Fibroblast of villous mesenchyme (primary cell): Measurements from ENCODE around the gene RUNX2. TPM values are rescaled to one million over a fixed set of nuclear protein-coding genes. Genes with fewer than 3 reads are reported as not detected.

Experiments
- DNase-seq: peaks from one replicate; pipeline ENCODE4 v3.0.0-alpha.2; 2010; ENCODE audit warnings: low read depth
- H3K4me3 ChIP-seq: 2 replicates; pipeline ENCODE4 v1.5.1; 2011; ENCODE audit warnings: low read depth, mild to moderate bottlenecking, low read length
- CTCF ChIP-seq: IDR thresholded peaks from 2 replicates; pipeline ENCODE4 v1.5.1; 2012; ENCODE audit warnings: low read depth, mild to moderate bottlenecking, low read length; ENCODE audit not compliant: insufficient read depth
- total RNA-seq: library from RNA; depleted of rRNA; stranded (reverse); fragments of >200 nt; gene quantifications from 2 replicates; pipeline ENCODE4 v1.2.3, GENCODE V29; 2012

Gene RUNX2
- total RNA-seq, 1 donor = 8.6 TPM

- DNase-seq = no peak
- H3K4me3 ChIP-seq = no peak overlapping the region
- TF ChIP-seq CTCF = no peak
Measured at GRCh38 chr6:45314146-45314545, 14.0 kb upstream of the RUNX2 start.

DNA sequence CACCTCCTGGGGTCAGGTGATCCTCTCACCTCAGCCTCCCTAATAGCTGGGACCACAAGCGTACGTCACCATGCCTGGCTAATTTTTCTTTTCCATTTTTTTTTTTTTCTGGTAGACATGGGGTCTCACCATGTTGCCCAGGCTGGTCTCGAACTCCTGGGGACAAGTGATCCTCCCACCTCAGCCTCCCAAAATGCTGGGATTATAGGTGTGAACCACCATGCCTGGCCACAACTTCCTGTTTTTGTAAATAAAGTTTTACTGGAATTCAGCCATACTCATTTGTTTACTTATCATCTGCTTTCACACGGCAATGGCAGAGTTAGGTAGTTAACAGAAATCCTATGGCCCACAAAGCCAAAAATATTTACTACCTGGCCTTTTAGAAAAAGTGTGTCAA is 7.8 kb upstream of the RUNX2 start:
- no peak for TF ChIP-seq CTCF
- no peak overlapping the region for H3K4me3 ChIP-seq
- no peak for DNase-seq

DNA sequence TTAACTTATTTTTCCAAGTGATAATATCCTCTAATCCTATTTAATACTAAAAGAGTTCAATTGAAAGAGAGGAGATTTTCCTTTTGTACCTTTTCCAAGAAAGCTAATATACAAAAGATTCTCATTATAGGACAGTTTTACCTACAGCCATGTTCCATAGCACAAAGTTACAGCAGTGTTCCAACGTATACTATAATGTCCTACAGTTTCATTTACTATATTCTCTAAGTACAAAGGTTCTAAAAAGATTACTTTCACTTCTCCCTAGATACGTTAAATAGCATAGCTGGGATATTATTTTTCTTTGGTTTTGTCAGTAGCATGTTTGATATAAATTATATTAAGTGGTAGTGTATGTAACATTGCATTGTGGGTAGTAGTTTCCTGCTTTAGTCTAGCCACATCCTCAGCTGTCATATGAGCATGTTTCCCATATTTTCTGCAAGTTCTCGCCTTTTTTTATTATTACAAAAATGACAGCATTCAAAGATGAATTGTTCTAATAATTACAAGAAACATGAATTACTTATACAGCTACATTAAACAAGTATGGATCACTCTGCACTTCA is 4.4 kb upstream of the RUNX2 start:
- TF ChIP-seq CTCF = no peak
- no peak overlapping the region for H3K4me3 ChIP-seq
- no peak for DNase-seq

GRCh38 chr6:45326698-45327417 is 1.3 kb upstream of the RUNX2 start:
- H3K4me3 ChIP-seq = no peak overlapping the region
- no peak for TF ChIP-seq CTCF
- DNase-seq = no peak

GRCh38 chr6:45328523-45328922 is 393 bp downstream of the RUNX2 start:
- no peak for TF ChIP-seq CTCF
- H3K4me3 ChIP-seq = no peak overlapping the region
- DNase-seq = no peak

- no peak overlapping the region for H3K4me3 ChIP-seq
- DNase-seq = no peak
- no peak for TF ChIP-seq CTCF
Measured at GRCh38 chr6:45344900-45345299, 16.8 kb downstream of the RUNX2 start.
